SK-N-SH (cell line): ENCODE measurements around the gene EML5. TPM values are rescaled to one million over a fixed set of nuclear protein-coding genes. Genes with fewer than 3 reads are reported as not detected.

Experiments
- CTCF ChIA-PET: fragments of 300-600, 350-600 bp; formaldehyde crosslinking; extraction: SDS; loops from one replicate; lab custom pipeline; 2021; lab: Yijun Ruan, JAX
- POLR2A ChIA-PET: fragments of 350-600 bp; sonication (Branson Sonifier 250); formaldehyde crosslinking; extraction: SDS; loops from one replicate; lab custom pipeline; 2020; ENCODE audit warnings: antibody characterized with exemption, inconsistent platforms; lab: Yijun Ruan, JAX
- DNase-seq: peaks from one replicate; pipeline ENCODE4 v3.0.0; 2012
- H2AFZ ChIP-seq: fragments of 200-600 bp; sonication (generic); 2 replicates; pipeline ENCODE4 v1.8.1; 2016; ENCODE audit warnings: antibody characterized with exemption, mild to moderate bottlenecking, low read depth
- H3F3A ChIP-seq: fragments of 200-600 bp; sonication (generic); replicated peaks from 2 replicates; pipeline ENCODE3; 2016; ENCODE audit warnings: antibody characterized with exemption, mild to moderate bottlenecking; ENCODE audit not compliant: insufficient read depth
- H3K27ac ChIP-seq, 2 experiments: fragments of 200-500 bp in 1 of 2; fragments of 200-600 bp in 1 of 2; sonication (Bioruptor generic) in 1 of 2; sonication (generic), shearing (Covaris generic) in 1 of 2; 2 replicates each; pipeline versions ENCODE4 v1.5.1 to v1.6.1; 2014 to 2016; ENCODE audit warnings: low read depth in 2 of 2, inconsistent platforms in 1 of 2, low read length in 1 of 2, mild to moderate bottlenecking in 1 of 2, mixed read lengths in 1 of 2
- H3K27me3 ChIP-seq: fragments of 200-600 bp; sonication (generic), shearing (Covaris generic); 2 replicates; pipeline ENCODE4 v1.6.1; 2016; ENCODE audit warnings: mixed run types; ENCODE audit not compliant: insufficient read depth
- H3K36me3 ChIP-seq, 2 experiments: fragments of 200-500 bp in 1 of 2; fragments of 200-600 bp in 1 of 2; sonication (Bioruptor generic) in 1 of 2; sonication (generic) in 1 of 2; replicated peaks in 1 of 2; 2 replicates each; pipeline versions ENCODE3 to v1.5.1; 2014 to 2016; ENCODE audit warnings: low read length in 1 of 2, mild to moderate bottlenecking in 1 of 2; ENCODE audit not compliant: insufficient read depth in 2 of 2, control insufficient read depth in 1 of 2
- H3K4me1 ChIP-seq, 2 experiments: fragments of 200-500 bp in 1 of 2; fragments of 200-600 bp in 1 of 2; sonication (Bioruptor generic) in 1 of 2; sonication (generic), shearing (Covaris generic) in 1 of 2; 2 replicates each; pipeline versions ENCODE4 v1.5.1 to v1.6.1; 2014 to 2016; ENCODE audit warnings: low read depth in 1 of 2, low read length in 1 of 2, mixed run types in 1 of 2; ENCODE audit not compliant: insufficient read depth in 2 of 2, control insufficient read depth in 1 of 2
- H3K4me2 ChIP-seq: fragments of 200-600 bp; sonication (generic), shearing (Covaris generic); 2 replicates; pipeline ENCODE4 v1.6.1; 2017; ENCODE audit warnings: mixed run types
- H3K4me3 ChIP-seq, 2 experiments: fragments of 200-500 bp in 1 of 2; fragments of 200-600 bp in 1 of 2; sonication (Bioruptor generic) in 1 of 2; sonication (generic), shearing (Covaris generic) in 1 of 2; 2 replicates each; pipeline versions ENCODE4 v1.5.1 to v1.8.1; 2014 to 2016; ENCODE audit warnings: low read depth in 2 of 2, inconsistent platforms in 1 of 2, low read length in 1 of 2, mild to moderate bottlenecking in 1 of 2, mixed read lengths in 1 of 2, moderate library complexity in 1 of 2
- H3K79me2 ChIP-seq: fragments of 200-600 bp; sonication (generic); 2 replicates; pipeline ENCODE4 v1.8.1; 2017; ENCODE audit warnings: mild to moderate bottlenecking; ENCODE audit not compliant: insufficient read depth
- H3K9ac ChIP-seq: fragments of 200-600 bp; sonication (generic); 2 replicates; pipeline ENCODE4 v1.6.1; 2017; ENCODE audit warnings: mixed run types
- H3K9me2 ChIP-seq: fragments of 200-600 bp; sonication (generic); 2 replicates; pipeline ENCODE4 v1.6.1; 2017; ENCODE audit warnings: mixed run types
- H3K9me3 ChIP-seq: fragments of 200-600 bp; sonication (generic); 2 replicates; pipeline ENCODE4 v1.6.1; 2017; ENCODE audit warnings: mixed run types, mild to moderate bottlenecking, moderate library complexity
- H4K20me1 ChIP-seq: fragments of 200-600 bp; sonication (generic); 2 replicates; pipeline ENCODE4 v1.6.1; 2017; ENCODE audit warnings: mild to moderate bottlenecking, mixed run types; ENCODE audit not compliant: insufficient read depth
- CHD2 ChIP-seq: fragments of 150-350 bp; IDR thresholded peaks from 2 replicates; pipeline ENCODE4 v1.6.1; 2018; ENCODE audit warnings: low read length; ENCODE audit not compliant: partially characterized antibody
- FOXJ3 ChIP-seq: sonication (generic); formaldehyde crosslinking; IDR thresholded peaks from 2 replicates; pipeline ENCODE4 v1.5.1; 2020; ENCODE audit warnings: mild to moderate bottlenecking, missing genetic modification reagents
- FOXM1 ChIP-seq: IDR thresholded peaks from 2 replicates; pipeline ENCODE4 v1.4.0; 2012; ENCODE audit warnings: low read depth, mild to moderate bottlenecking
- GATA2 ChIP-seq: sonication (generic); formaldehyde crosslinking; IDR thresholded peaks from 2 replicates; pipeline ENCODE4 v1.5.0; 2020; ENCODE audit warnings: mild to moderate bottlenecking, missing genetic modification reagents
- IRF3 ChIP-seq: fragments of 150-350 bp; IDR thresholded peaks from 2 replicates; pipeline ENCODE4 v1.6.1; 2016; ENCODE audit warnings: mild to moderate bottlenecking, low read depth, low read length
- MAX ChIP-seq: IDR thresholded peaks from 2 replicates; pipeline ENCODE4 v1.4.0; 2012; ENCODE audit warnings: low read depth
- MEF2A ChIP-seq: IDR thresholded peaks from 2 replicates; pipeline ENCODE4 v1.4.0; 2012; ENCODE audit warnings: low read depth, borderline replicate concordance
- MXI1 ChIP-seq: IDR thresholded peaks from 2 replicates; pipeline ENCODE4 v1.6.1; 2012; ENCODE audit warnings: mild to moderate bottlenecking, low read depth, low read length, improper control_type of control experiment
- PBX3 ChIP-seq: IDR thresholded peaks from 2 replicates; pipeline ENCODE4; 2012
- POLR2AphosphoS5 ChIP-seq: IDR thresholded peaks from 2 replicates; pipeline ENCODE4 v1.6.1; 2012; ENCODE audit warnings: low read depth, low read length
- RFX5 ChIP-seq: IDR thresholded peaks from 2 replicates; pipeline ENCODE4 v1.6.1; 2012; ENCODE audit warnings: mild to moderate bottlenecking, improper control_type of control experiment, low read length
- YY1 ChIP-seq: IDR thresholded peaks from 2 replicates; pipeline ENCODE4 v1.4.0; 2012; ENCODE audit warnings: low read depth, mild to moderate bottlenecking
- ZBTB33 ChIP-seq: IDR thresholded peaks from 2 replicates; pipeline ENCODE4 v1.4.0; 2012; ENCODE audit warnings: low read depth, borderline replicate concordance
- WGBS: methylation state at CpG from one replicate; pipeline ENCODE4 v1.1.6; 2017; ENCODE audit warnings: low lambda C conversion rate; 5-methylcytosine and 5-hydroxymethylcytosine counted together
- polyA plus RNA-seq, 3 experiments: library from polyadenylated mRNA; depleted of rRNA; stranded (reverse); fragments of >200 nt; gene quantifications; 2 replicates each; pipeline ENCODE4 v1.2.3, GENCODE V29; 2012

Gene EML5
- polyA plus RNA-seq, 1 of the 3 experiments (the other 2 are of a cell fraction), result 0.23 TPM

GRCh38 chr14:88825503-88825902, 32.8 kb upstream of the EML5 start:
- H3K4me2 ChIP-seq, result peak overlapping the region; percentile 70
- H2AFZ ChIP-seq, result peak overlapping the region; percentile 97
- peaks cover 17 to 36% of the 10 kb centered on the region in 2 experiments; a peak in 3 of 4 replicates for H3K4me1 ChIP-seq
- H3F3A ChIP-seq, result peaks cover 9% of the 10 kb centered on the region
- H3K4me3 ChIP-seq, result peak overlapping the region; percentile 75 to 95
- DNase-seq, result peak; percentile 56
- TF ChIP-seq MEF2A (no peak), ZBTB33 (no peak), FOXJ3 (CRISPR knock-in tag) (no peak), RFX5 (no peak), GATA2 (CRISPR knock-in tag) (peak; percentile 33; the same call in 1 of the 2 replicates), IRF3 (no peak), MXI1 (no peak; the same call in 1 of the 2 replicates), YY1 (no peak), MAX (no peak), PBX3 (no peak), FOXM1 (no peak), POLR2AphosphoS5 (0 out of 2 replicates have a peak, but pooled peaks have one; percentile 17), CHD2 (no peak)
- no peaks in the 10 kb centered on the region for H3K36me3 ChIP-seq
- no peaks in the 10 kb centered on the region for H3K27me3 ChIP-seq
- H4K20me1 ChIP-seq, result no peaks in the 10 kb centered on the region
- 16% methylated on average over 9 of the region's 9 CpGs for WGBS
- H3K9ac ChIP-seq, result peak overlapping the region; percentile 79
- peaks cover 54% of the 10 kb centered on the region for H3K79me2 ChIP-seq
- H3K9me2 ChIP-seq, result no peaks in the 10 kb centered on the region
- no peaks in the 10 kb centered on the region for H3K9me3 ChIP-seq
- peak overlapping the region; percentile 81 to 100 for H3K27ac ChIP-seq
- POLR2A ChIA-PET, result interaction anchor here (0.6 to 6.5 kb wide), 21 partner anchors 9 to 1561 kb away, joined by 3 to 92 read pairs (median 8); partner anchors contain the start of gene EML5
- CTCF ChIA-PET, result interaction anchor here (0.6 to 6.9 kb wide), 12 partner anchors 15 to 304 kb away, joined by 3 to 49 read pairs (median 4); partner anchors contain the start of gene EML5
